BE2C (cell line): ENCODE measurements around the gene TCOF1.

Experiments
- DNase-seq: peaks from one replicate; pipeline ENCODE4 v3.0.0-alpha.2; 2020
- H3K27me3 ChIP-seq: fragments of 250-450 bp; sonication (Bioruptor Pico); 2 replicates; pipeline ENCODE4 v1.5.1; 2020; ENCODE audit warnings: mild to moderate bottlenecking
- H3K36me3 ChIP-seq: fragments of 250-450 bp; sonication (Bioruptor Pico); 2 replicates; pipeline ENCODE4 v1.5.1; 2020; ENCODE audit warnings: mild to moderate bottlenecking
- H3K4me1 ChIP-seq: fragments of 250-450 bp; sonication (Bioruptor Pico); 2 replicates; pipeline ENCODE4 v1.5.1; 2020
- H3K4me3 ChIP-seq: 2 replicates; pipeline ENCODE4 v1.5.1; 2011; ENCODE audit warnings: low read depth, low read length
- H3K9me3 ChIP-seq: fragments of 250-450 bp; sonication (Bioruptor Pico); 2 replicates; pipeline ENCODE4 v1.5.1; 2020
- TF ChIP-seq, protein P1 (sequence below): IDR thresholded peaks from 2 replicates; pipeline ENCODE4 v1.5.1; 2012; ENCODE audit warnings: mild to moderate bottlenecking, low read depth, low read length

Gene TCOF1

GRCh38 chr5:150327139-150327538 lies 30.4 kb upstream of the TCOF1 start:
- TF ChIP-seq, protein P1, sequence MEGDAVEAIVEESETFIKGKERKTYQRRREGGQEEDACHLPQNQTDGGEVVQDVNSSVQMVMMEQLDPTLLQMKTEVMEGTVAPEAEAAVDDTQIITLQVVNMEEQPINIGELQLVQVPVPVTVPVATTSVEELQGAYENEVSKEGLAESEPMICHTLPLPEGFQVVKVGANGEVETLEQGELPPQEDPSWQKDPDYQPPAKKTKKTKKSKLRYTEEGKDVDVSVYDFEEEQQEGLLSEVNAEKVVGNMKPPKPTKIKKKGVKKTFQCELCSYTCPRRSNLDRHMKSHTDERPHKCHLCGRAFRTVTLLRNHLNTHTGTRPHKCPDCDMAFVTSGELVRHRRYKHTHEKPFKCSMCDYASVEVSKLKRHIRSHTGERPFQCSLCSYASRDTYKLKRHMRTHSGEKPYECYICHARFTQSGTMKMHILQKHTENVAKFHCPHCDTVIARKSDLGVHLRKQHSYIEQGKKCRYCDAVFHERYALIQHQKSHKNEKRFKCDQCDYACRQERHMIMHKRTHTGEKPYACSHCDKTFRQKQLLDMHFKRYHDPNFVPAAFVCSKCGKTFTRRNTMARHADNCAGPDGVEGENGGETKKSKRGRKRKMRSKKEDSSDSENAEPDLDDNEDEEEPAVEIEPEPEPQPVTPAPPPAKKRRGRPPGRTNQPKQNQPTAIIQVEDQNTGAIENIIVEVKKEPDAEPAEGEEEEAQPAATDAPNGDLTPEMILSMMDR: no peak
- Histone ChIP-seq H3K36me3 (no peaks in the 10 kb centered on the region), H3K27me3 (no peaks in the 10 kb centered on the region), H3K9me3 (no peaks in the 10 kb centered on the region), H3K4me3 (no peak overlapping the region), H3K4me1 (peaks cover 3% of the 10 kb centered on the region; the same call in 1 of the 2 replicates)
- no peak for DNase-seq

GRCh38 chr5:150328515-150328914 lies 29.0 kb upstream of the TCOF1 start:
- no peaks in the 10 kb centered on the region for H3K27me3 ChIP-seq
- no peak overlapping the region for H3K4me3 ChIP-seq
- TF ChIP-seq, protein P1: no peak
- DNase-seq: no peak
- peaks cover 6% of the 10 kb centered on the region; the same call in 1 of the 2 replicates for H3K4me1 ChIP-seq
- no peaks in the 10 kb centered on the region for H3K9me3 ChIP-seq
- no peaks in the 10 kb centered on the region for H3K36me3 ChIP-seq

GRCh38 chr5:150329038-150329437 lies 28.5 kb upstream of the TCOF1 start:
- H3K27me3 ChIP-seq: no peaks in the 10 kb centered on the region
- H3K9me3 ChIP-seq: no peaks in the 10 kb centered on the region
- peaks cover 7% of the 10 kb centered on the region; the same call in 1 of the 2 replicates for H3K4me1 ChIP-seq
- H3K4me3 ChIP-seq: no peak overlapping the region
- TF ChIP-seq, protein P1: no peak
- DNase-seq: no peak
- H3K36me3 ChIP-seq: no peaks in the 10 kb centered on the region

- Histone ChIP-seq H3K9me3 (no peaks in the 10 kb centered on the region), H3K36me3 (no peaks in the 10 kb centered on the region), H3K4me1 (peaks cover 7% of the 10 kb centered on the region; the same call in 1 of the 2 replicates), H3K4me3 (no peak overlapping the region), H3K27me3 (no peaks in the 10 kb centered on the region)
- DNase-seq: no peak
- TF ChIP-seq, protein P1: no peak
Measured at GRCh38 chr5:150329881-150330876, 27.3 kb upstream of the TCOF1 start.

DNA sequence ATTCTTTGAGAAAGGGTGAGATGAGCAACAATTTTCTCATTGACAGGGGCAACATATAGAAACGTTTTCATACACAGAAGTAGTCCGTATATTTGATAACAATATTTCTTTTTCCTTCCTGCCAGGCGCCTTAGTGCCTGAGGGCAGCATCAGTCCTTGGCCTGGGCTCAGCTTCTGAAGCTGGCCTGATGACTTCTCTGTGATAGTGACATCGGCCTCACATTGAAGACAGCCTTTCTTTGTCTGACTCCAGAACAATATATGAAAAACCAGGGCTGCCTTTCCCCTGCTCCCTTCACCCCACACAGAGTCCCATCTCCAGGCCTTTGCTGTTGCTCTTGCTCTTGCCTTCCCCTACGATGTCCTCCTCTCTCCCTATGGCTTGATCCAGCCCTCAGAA lies 24.1 kb upstream of the TCOF1 start:
- TF ChIP-seq, protein P1: no peak
- Histone ChIP-seq H3K4me1 (peaks cover 7% of the 10 kb centered on the region; the same call in 1 of the 2 replicates), H3K36me3 (no peaks in the 10 kb centered on the region), H3K4me3 (no peak overlapping the region), H3K27me3 (no peaks in the 10 kb centered on the region), H3K9me3 (no peaks in the 10 kb centered on the region)
- DNase-seq: no peak

DNA sequence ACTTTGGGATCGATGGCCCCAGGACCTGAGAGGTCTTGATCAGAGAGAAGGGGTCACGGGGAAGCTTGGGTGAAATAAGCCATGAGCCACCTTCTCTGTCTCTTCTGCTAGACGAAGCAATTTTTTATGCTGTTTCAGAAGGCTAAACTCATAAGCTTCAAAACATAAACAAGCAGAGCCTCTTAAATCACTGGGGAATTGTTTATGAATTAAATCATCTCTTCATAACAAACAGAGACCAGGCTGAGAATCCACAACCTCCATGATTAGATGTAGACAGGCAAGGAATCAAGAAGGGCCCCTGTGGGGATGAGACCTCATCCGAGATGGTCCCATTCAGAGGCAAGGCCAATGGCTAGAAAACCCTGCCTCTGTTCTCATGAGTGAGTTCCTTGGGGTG lies 21.7 kb upstream of the TCOF1 start:
- H3K9me3 ChIP-seq: no peaks in the 10 kb centered on the region
- TF ChIP-seq, protein P1: no peak
- no peak overlapping the region for H3K4me3 ChIP-seq
- H3K4me1 ChIP-seq: 0 out of 2 replicates have a peak, but pooled peaks cover 3% of the 10 kb centered on the region
- no peaks in the 10 kb centered on the region for H3K27me3 ChIP-seq
- DNase-seq: no peak
- no peaks in the 10 kb centered on the region for H3K36me3 ChIP-seq
